Measurements from ENCODE around the gene FGF22. TPM values are rescaled to one million over a fixed set of nuclear protein-coding genes. Genes with fewer than 3 reads are reported as not detected.
A peak's percentile ranks its signal among the peaks of the same experiment; 100 is the strongest.

The FGF22 gene
- polyA plus RNA-seq, 1 donor from 2014 or later = 0.48 TPM

GRCh38 chr19:633068-633785, 6.5 kb upstream of the FGF22 start, which contains the start of gene POLRMT:
POLRMT (minus strand) TSS chr19:633537; CDS start chr19:633512, 25 bp downstream.
- no peaks in the 10 kb centered on the region for H4K20me1 ChIP-seq (ENCODE audit: insufficient read depth)
- H3K27me3 ChIP-seq (ENCODE audit: insufficient read depth, low read depth, low read length) = no peaks in the 10 kb centered on the region
- H3K9me3 ChIP-seq (ENCODE audit: low read length) = no peaks in the 10 kb centered on the region
- H2AFZ ChIP-seq (ENCODE audit: low read depth, low read length) = peak within 1 kb of the TSS; percentile 77
- peaks cover 8% of the 10 kb centered on the region for H3K79me2 ChIP-seq (replicated peaks; ENCODE audit: insufficient read depth, low read length)
- H3F3A ChIP-seq (ENCODE audit: insufficient read depth, low read length, poor library complexity, severe bottlenecking) = no peaks in the 10 kb centered on the region
- TF ChIP-seq RAD21 (conservative IDR thresholded peaks at IDR 0.05) (no peak), TAF1 (IDR thresholded peaks at IDR 0.05; ENCODE audit: low read depth) (no peak), EP300 (conservative IDR thresholded peaks at IDR 0.05; ENCODE audit: poor library complexity, severe bottlenecking) (no peak), POLR2AphosphoS5 (IDR thresholded peaks at IDR 0.05) (no peak), EZH2 (IDR thresholded peaks at IDR 0.05; ENCODE audit: borderline replicate concordance, insufficient read depth, low read length, poor library complexity, severe bottlenecking) (no peak), SMC3 (conservative IDR thresholded peaks at IDR 0.05; ENCODE audit: poor library complexity) (no peak), MXI1 (conservative IDR thresholded peaks at IDR 0.05; ENCODE audit: poor library complexity, severe bottlenecking) (peak; percentile 91)
- TF ChIP-seq, protein P1, sequence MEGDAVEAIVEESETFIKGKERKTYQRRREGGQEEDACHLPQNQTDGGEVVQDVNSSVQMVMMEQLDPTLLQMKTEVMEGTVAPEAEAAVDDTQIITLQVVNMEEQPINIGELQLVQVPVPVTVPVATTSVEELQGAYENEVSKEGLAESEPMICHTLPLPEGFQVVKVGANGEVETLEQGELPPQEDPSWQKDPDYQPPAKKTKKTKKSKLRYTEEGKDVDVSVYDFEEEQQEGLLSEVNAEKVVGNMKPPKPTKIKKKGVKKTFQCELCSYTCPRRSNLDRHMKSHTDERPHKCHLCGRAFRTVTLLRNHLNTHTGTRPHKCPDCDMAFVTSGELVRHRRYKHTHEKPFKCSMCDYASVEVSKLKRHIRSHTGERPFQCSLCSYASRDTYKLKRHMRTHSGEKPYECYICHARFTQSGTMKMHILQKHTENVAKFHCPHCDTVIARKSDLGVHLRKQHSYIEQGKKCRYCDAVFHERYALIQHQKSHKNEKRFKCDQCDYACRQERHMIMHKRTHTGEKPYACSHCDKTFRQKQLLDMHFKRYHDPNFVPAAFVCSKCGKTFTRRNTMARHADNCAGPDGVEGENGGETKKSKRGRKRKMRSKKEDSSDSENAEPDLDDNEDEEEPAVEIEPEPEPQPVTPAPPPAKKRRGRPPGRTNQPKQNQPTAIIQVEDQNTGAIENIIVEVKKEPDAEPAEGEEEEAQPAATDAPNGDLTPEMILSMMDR (IDR thresholded peaks at IDR 0.05; ENCODE audit: poor library complexity, severe bottlenecking) = peak; percentile 21
- H3K9ac ChIP-seq (ENCODE audit: low read length) = peak within 1 kb of the TSS; percentile 74
- peak within 1 kb of the TSS; percentile 92 for H3K4me3 ChIP-seq (ENCODE audit: low read length)
- peak within 1 kb of the TSS; percentile 89 for H3K4me2 ChIP-seq (ENCODE audit: low read length)
- H3K36me3 ChIP-seq (ENCODE audit: insufficient read depth, low read length) = no peaks in the 10 kb centered on the region
- H3K9me2 ChIP-seq (ENCODE audit: insufficient read depth, low read length) = no peaks in the 10 kb centered on the region
- peak within 1 kb of the TSS; percentile 58 for H3K27ac ChIP-seq (ENCODE audit: low read length)

- Histone ChIP-seq H3K4me3 (ENCODE audit: low read length) (peak overlapping the region; percentile 92), H3K79me2 (replicated peaks; ENCODE audit: insufficient read depth, low read length) (peaks cover 8% of the 10 kb centered on the region), H2AFZ (ENCODE audit: low read depth, low read length) (peak overlapping the region; percentile 77), H3K9ac (ENCODE audit: low read length) (peak overlapping the region; percentile 74), H3K27me3 (ENCODE audit: insufficient read depth, low read depth, low read length) (no peaks in the 10 kb centered on the region), H3K9me2 (ENCODE audit: insufficient read depth, low read length) (no peaks in the 10 kb centered on the region), H3F3A (ENCODE audit: insufficient read depth, low read length, poor library complexity, severe bottlenecking) (no peaks in the 10 kb centered on the region), H4K20me1 (ENCODE audit: insufficient read depth) (no peaks in the 10 kb centered on the region), H3K27ac (ENCODE audit: low read length) (peak overlapping the region; percentile 58), H3K36me3 (ENCODE audit: insufficient read depth, low read length) (no peaks in the 10 kb centered on the region), H3K4me2 (ENCODE audit: low read length) (peak overlapping the region; percentile 89), H3K9me3 (ENCODE audit: low read length) (no peaks in the 10 kb centered on the region)
- no peak for TF ChIP-seq POLR2AphosphoS5 (IDR thresholded peaks at IDR 0.05)
- peak; percentile 31 for TF ChIP-seq SMC3 (conservative IDR thresholded peaks at IDR 0.05; ENCODE audit: poor library complexity)
Observed at GRCh38 chr19:633786-634639, 5.7 kb upstream of the FGF22 start.

DNA sequence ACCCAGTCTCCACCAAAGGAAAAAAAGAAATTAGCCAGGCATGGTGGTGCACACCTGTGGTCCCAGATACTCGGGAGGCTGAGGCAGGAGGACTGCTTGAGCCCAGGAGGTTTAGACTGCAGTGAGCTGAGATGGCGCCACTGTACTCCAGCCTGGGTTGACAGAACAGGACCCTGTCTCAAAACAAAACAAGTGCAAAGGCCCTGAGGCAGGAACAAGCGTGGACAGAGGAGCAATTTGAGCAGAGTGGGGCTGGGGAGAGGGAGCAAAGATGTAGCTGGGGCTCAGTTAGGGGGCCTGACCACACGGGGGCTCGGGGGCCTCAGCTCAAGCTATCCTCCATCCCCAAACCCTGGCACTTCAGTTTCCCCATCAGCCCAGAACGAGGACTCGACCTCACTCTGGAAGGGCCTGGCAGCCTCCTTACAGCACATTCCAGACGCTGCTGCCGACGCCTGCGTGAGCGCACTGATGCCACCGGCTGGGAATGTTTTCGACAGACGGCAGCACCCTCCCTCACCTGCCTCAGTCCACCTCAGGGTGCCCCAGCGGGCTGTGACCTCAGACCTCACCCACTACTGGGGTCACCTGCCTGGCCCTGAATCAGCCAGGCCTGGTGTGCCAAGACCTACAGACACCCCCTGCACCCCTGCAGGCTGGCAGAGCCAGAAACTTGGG, 4.6 kb upstream of the FGF22 start:
- Histone ChIP-seq H3K9ac (ENCODE audit: low read length) (no peak overlapping the region), H3K9me2 (ENCODE audit: insufficient read depth, low read length) (no peaks in the 10 kb centered on the region), H3K36me3 (ENCODE audit: insufficient read depth, low read length) (no peaks in the 10 kb centered on the region), H3K79me2 (replicated peaks; ENCODE audit: insufficient read depth, low read length) (peaks cover 8% of the 10 kb centered on the region), H3F3A (ENCODE audit: insufficient read depth, low read length, poor library complexity, severe bottlenecking) (no peaks in the 10 kb centered on the region), H3K4me2 (ENCODE audit: low read length) (no peak overlapping the region), H3K4me3 (ENCODE audit: low read length) (no peak overlapping the region), H2AFZ (ENCODE audit: low read depth, low read length) (no peak overlapping the region), H3K9me3 (ENCODE audit: low read length) (no peaks in the 10 kb centered on the region), H4K20me1 (ENCODE audit: insufficient read depth) (no peaks in the 10 kb centered on the region), H3K27ac (ENCODE audit: low read length) (no peak overlapping the region), H3K27me3 (ENCODE audit: insufficient read depth, low read depth, low read length) (no peaks in the 10 kb centered on the region)
- TF ChIP-seq RAD21 (conservative IDR thresholded peaks at IDR 0.05) (no peak), SMC3 (conservative IDR thresholded peaks at IDR 0.05; ENCODE audit: poor library complexity) (no peak), POLR2AphosphoS5 (IDR thresholded peaks at IDR 0.05) (no peak)
- TF ChIP-seq, protein P2, sequence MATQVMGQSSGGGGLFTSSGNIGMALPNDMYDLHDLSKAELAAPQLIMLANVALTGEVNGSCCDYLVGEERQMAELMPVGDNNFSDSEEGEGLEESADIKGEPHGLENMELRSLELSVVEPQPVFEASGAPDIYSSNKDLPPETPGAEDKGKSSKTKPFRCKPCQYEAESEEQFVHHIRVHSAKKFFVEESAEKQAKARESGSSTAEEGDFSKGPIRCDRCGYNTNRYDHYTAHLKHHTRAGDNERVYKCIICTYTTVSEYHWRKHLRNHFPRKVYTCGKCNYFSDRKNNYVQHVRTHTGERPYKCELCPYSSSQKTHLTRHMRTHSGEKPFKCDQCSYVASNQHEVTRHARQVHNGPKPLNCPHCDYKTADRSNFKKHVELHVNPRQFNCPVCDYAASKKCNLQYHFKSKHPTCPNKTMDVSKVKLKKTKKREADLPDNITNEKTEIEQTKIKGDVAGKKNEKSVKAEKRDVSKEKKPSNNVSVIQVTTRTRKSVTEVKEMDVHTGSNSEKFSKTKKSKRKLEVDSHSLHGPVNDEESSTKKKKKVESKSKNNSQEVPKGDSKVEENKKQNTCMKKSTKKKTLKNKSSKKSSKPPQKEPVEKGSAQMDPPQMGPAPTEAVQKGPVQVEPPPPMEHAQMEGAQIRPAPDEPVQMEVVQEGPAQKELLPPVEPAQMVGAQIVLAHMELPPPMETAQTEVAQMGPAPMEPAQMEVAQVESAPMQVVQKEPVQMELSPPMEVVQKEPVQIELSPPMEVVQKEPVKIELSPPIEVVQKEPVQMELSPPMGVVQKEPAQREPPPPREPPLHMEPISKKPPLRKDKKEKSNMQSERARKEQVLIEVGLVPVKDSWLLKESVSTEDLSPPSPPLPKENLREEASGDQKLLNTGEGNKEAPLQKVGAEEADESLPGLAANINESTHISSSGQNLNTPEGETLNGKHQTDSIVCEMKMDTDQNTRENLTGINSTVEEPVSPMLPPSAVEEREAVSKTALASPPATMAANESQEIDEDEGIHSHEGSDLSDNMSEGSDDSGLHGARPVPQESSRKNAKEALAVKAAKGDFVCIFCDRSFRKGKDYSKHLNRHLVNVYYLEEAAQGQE (IDR thresholded peaks at IDR 0.05; ENCODE audit: borderline replicate concordance) = no peak
